Urothelium cell line (cell line): ENCODE results near the gene PSME3IP1.
"Not testable (repeated sequence)": the region's sequence is repeated elsewhere in the genome, so short reads cannot be mapped to it uniquely, and the experiment has no call there.

ENCODE experiments used
- DNase-seq: peaks from one replicate; pipeline ENCODE4 v3.0.0; 2011; ENCODE audit warnings: low spot score, mixed read lengths
- FAIRE-seq: peaks from 2 replicates; lab custom pipeline; 2011; peaks lifted over from hg19 to GRCh38; lab: Jason Lieb, UNC

PSME3IP1 gene

GRCh38 chr16:57200321-57200720 is 14.5 kb upstream of the PSME3IP1 start:
- not testable (repeated sequence) for DNase-seq

GRCh38 chr16:57196753-57197152 is 10.9 kb upstream of the PSME3IP1 start:
- FAIRE-seq: no peak

More at GRCh38 chr16:57200321-57200720, 14.5 kb upstream of the PSME3IP1 start:
- not testable (repeated sequence) for FAIRE-seq

GRCh38 chr16:57196286-57196685 is 10.4 kb upstream of the PSME3IP1 start:
- no peak for DNase-seq
- FAIRE-seq: no peak

More at GRCh38 chr16:57196753-57197152, 10.9 kb upstream of the PSME3IP1 start:
- no peak for DNase-seq

GRCh38 chr16:57194512-57194911 is 8.7 kb upstream of the PSME3IP1 start:
- FAIRE-seq (no peak), DNase-seq (peak; percentile 80)

- FAIRE-seq (no peak), DNase-seq (peak; percentile 8)
These were observed 7.1 kb upstream of the PSME3IP1 start for GRCh38 chr16:57192720-57193486.

- FAIRE-seq (no peak), DNase-seq (no peak)
These were observed 6.3 kb upstream of the PSME3IP1 start for GRCh38 chr16:57192146-57192545.

GRCh38 chr16:57191056-57191571 is 5.3 kb upstream of the PSME3IP1 start:
- no peak for FAIRE-seq
- no peak for DNase-seq

GRCh38 chr16:57190136-57190535 is 4.3 kb upstream of the PSME3IP1 start:
- DNase-seq (no peak), FAIRE-seq (no peak)

GRCh38 chr16:57189527-57189926 is 3.7 kb upstream of the PSME3IP1 start:
- DNase-seq, FAIRE-seq: not testable (repeated sequence)

GRCh38 chr16:57188711-57189002 is 2.8 kb upstream of the PSME3IP1 start:
- FAIRE-seq: no peak

GRCh38 chr16:57187902-57188710 is 2.3 kb upstream of the PSME3IP1 start:
- not testable (repeated sequence) for DNase-seq, FAIRE-seq

More at GRCh38 chr16:57188711-57189002, 2.8 kb upstream of the PSME3IP1 start:
- DNase-seq: no peak

- DNase-seq (peak; percentile 17), FAIRE-seq (no peak)
These were observed 1.3 kb upstream of the PSME3IP1 start for GRCh38 chr16:57186872-57187854.

GRCh38 chr16:57185446-57185944 is 344 bp downstream of the PSME3IP1 start:
- FAIRE-seq (no peak), DNase-seq (peak; percentile 52)

- FAIRE-seq: no peak
- no peak for DNase-seq
These were observed 873 bp downstream of the PSME3IP1 start for GRCh38 chr16:57184887-57185445.

GRCh38 chr16:57184113-57184512 is 1.7 kb downstream of the PSME3IP1 start:
- DNase-seq: no peak
- FAIRE-seq: no peak

- DNase-seq (no peak), FAIRE-seq (no peak)
These were observed 6.5 kb downstream of the PSME3IP1 start for GRCh38 chr16:57179215-57179828.

GRCh38 chr16:57178793-57179212 is 7.0 kb downstream of the PSME3IP1 start:
- FAIRE-seq (no peak), DNase-seq (no peak)

- FAIRE-seq: no peak
These were observed 7.6 kb downstream of the PSME3IP1 start for GRCh38 chr16:57178196-57178595.

GRCh38 chr16:57175896-57176295 is 9.9 kb downstream of the PSME3IP1 start:
- FAIRE-seq (no peak), DNase-seq (no peak)

More at GRCh38 chr16:57178196-57178595, 7.6 kb downstream of the PSME3IP1 start:
- no peak for DNase-seq
